Measurements from ENCODE around the gene GAB2.
"Not testable (repeated sequence)": the region's sequence is repeated elsewhere in the genome, so short reads cannot be mapped to it uniquely, and the experiment has no call there.

Gene GAB2

DNA sequence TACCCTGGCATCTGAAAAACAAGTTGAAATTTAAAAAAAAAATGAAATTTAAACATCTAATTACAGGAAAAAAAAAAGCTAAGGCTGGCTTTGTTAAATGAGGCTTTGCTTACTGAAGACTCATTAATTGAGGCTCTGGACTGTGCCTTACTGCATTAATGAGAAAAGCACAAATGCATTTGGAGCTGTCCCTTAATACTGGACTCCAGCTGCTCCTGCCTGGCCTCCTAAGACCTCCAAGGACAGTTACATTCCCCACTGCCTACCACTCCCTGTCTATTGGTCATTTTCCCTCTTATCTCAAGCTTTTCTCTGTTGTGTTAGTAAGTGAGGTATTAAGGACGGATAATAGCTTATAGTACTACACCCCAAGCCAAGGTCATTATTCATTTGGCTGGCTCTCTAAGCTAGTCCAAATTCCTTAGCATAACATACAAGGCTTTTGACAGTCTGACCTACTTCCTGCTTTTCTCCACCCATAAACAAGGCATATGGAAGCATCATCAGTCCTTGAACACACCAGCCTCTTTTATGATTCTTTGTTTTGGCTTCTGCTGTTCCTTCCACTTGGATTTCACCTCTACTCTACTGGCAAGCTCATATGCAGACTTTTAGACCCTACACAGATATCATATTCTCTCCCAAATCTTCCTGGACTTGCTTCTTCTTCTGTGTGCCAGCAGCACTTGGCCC, 166.4 kb downstream of the GAB2 start:
- no peak for DNase-seq (ENCODE audit: low read depth in 2 of 2)

DNA sequence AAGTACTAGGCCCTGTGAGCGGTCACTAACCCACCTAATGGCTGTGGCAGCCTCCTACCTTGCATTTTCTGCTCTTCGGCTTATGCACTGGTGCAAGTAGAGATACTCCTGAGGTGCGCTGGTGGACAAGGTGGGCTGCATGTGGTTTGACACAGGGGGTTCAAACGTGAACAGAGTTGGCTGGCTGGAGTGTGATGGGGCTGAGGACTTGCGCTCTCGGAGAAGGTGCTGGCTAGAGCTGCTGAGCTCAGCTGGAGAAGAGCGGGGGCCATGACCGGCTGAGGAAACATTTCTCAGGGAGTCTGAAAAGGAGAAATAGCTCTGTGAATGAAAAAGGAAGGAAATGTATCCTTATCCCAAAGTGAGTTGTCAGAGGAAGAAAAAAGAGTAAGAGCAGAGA, 167.5 kb downstream of the GAB2 start:
- no peak for DNase-seq (ENCODE audit: low read depth in 2 of 2)

- DNase-seq (ENCODE audit: low read depth in 2 of 2), result no peak
Measured at GRCh38 chr11:78248903-78249302, 168.7 kb downstream of the GAB2 start.

GRCh38 chr11:78248191-78248590, 169.4 kb downstream of the GAB2 start:
- DNase-seq (ENCODE audit: low read depth in 2 of 2), result peak; percentile 60 to 74

DNA sequence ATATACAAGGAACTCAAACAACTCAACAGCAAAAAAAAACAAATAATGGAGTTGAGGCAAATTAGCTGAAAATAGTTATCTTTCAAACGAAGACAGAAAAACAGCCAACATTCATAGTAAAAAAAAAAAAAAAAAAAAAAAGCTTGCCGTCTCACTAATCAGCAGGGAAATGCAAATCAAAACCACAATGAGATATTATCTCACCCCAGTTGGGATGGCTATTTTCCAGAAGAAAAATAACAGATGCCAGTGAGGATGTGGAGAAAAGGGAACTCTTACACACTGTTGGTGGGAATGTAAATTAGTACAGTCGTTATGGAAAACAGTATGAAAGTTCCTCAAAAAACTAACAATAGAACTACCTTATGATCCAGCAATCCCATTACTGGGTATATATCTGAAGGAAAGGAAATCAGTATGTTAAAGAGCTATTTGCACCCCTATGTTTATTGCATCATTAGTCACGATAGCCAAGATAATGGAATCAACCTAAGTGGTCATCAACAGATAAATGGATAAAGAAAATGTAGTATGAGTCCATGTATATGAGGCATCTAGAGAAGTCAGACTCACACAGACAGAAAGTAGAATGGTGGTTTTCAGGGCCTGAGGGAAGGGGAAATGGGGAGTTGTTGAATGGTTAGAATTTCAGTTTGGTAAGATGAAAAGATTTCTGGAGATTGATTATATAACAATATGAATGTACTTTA, 172.9 kb downstream of the GAB2 start:
- peak in 1 of 2 experiments; percentile 25 for DNase-seq (ENCODE audit: low read depth in 2 of 2)

DNA sequence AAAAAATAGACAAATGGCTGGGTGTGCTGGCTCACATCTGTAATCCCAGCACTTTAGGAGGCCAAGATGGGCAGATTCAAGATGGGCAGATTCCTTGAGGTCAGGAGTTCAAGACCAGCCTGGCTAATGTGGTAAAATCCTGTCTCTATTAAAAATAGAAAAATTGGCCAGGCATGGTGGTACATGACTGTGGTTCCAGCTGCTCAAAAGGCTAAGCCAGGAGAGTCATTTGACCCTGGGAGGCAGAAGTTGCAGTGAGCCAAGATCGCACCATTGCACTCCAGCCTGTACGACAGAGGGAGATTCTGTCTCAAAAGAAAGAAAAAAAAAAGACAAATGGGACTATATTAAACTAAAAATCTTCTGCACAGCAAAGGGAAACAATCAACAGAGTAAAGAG, 173.5 kb downstream of the GAB2 start:
- no peak for DNase-seq (ENCODE audit: low read depth in 2 of 2)

- DNase-seq (ENCODE audit: low read depth in 2 of 2), result no peak
Measured at GRCh38 chr11:78241475-78241874, 176.1 kb downstream of the GAB2 start.

GRCh38 chr11:78239781-78240180, 177.8 kb downstream of the GAB2 start:
- no peak for DNase-seq (ENCODE audit: low read depth in 2 of 2)

GRCh38 chr11:78237293-78238046, 180.2 kb downstream of the GAB2 start:
- no peak for DNase-seq (ENCODE audit: low read depth in 2 of 2)

GRCh38 chr11:78234006-78234405, 183.6 kb downstream of the GAB2 start:
- DNase-seq (ENCODE audit: low read depth in 2 of 2), result no peak

GRCh38 chr11:78233046-78233445, 184.6 kb downstream of the GAB2 start:
- DNase-seq (ENCODE audit: low read depth in 2 of 2), result not testable (repeated sequence)

GRCh38 chr11:78231962-78232501, 185.6 kb downstream of the GAB2 start:
- peak; percentile 61 to 71 for DNase-seq (ENCODE audit: low read depth in 2 of 2)

GRCh38 chr11:78230161-78230877, 187.3 kb downstream of the GAB2 start:
- no peak for DNase-seq (ENCODE audit: low read depth in 2 of 2)

GRCh38 chr11:78229106-78229505, 188.5 kb downstream of the GAB2 start:
- DNase-seq (ENCODE audit: low read depth in 2 of 2), result no peak

DNA sequence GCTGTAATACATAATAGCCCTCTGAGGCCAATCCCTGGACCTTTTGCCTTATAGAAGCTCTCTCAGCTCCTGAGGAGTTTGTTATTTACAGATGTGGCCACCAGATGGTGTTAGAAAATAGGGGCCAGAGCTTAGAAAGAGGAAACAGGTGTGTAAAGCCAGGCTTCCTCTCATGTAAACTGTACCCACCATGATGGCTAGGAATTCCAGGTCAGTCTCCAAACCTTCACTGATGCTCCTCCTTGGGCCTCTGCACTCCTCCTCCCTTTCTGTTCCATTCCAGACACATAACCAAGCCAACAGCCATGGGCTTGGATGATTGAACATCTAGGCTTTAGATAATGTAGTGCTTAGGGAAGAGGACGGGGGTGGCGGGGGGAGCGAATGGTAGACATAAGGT, 189.2 kb downstream of the GAB2 start:
- peak in 1 of 2 experiments; percentile 26 for DNase-seq (ENCODE audit: low read depth in 2 of 2)

DNA sequence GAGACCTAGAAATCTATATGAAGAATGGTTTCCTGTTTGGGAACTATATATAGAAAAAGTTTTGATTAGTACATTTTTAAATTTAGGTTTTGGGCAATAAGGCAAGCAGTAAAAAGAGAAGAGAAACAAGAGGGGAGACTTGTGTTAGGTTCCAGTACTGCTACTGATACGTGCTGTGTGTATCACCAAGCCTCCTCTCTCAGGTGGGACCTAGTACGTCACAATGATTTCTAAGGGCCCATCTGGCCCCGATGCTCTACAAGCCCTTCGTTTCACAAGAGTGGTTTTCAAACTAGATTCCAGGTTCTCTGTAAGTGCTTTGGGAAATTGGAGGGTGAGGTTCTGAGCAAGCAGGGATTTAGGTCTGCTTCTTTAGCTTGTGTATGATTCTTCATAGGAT, 189.7 kb downstream of the GAB2 start:
- DNase-seq (ENCODE audit: low read depth in 2 of 2), result no peak

GRCh38 chr11:78226684-78227680, 190.6 kb downstream of the GAB2 start:
- no peak for DNase-seq (ENCODE audit: low read depth in 2 of 2)

DNA sequence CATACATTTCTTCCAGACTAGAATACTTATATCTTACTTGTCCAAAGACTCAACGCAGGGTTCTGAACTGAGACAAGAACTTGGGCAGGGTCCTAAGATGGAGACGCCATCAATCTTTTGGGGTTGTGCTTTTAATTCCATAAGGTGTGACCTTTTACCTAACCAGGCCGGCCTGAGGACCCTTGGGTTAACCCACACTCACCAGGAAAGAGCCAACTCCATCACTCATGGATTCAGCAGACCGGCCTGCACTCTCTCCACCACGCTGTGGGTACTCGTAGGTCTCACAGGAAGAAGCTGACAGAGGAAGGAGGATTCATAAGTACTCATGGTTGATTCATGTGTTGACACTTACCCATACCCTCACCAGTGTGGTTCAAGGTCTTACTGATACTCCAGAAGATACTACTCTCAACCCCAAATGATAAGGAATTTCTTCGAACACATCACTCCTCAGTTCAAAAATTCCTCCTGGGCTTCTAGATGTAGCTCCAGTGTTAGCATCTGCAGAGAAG, 192.7 kb downstream of the GAB2 start:
- no peak for DNase-seq (ENCODE audit: low read depth in 2 of 2)

GRCh38 chr11:78224506-78224905, 193.1 kb downstream of the GAB2 start:
- DNase-seq (ENCODE audit: low read depth in 2 of 2), result no peak

GRCh38 chr11:78223320-78223954, 194.2 kb downstream of the GAB2 start:
- DNase-seq (ENCODE audit: low read depth in 2 of 2), result no peak
